HG02870 (cell line): ENCODE measurements around the gene ATP6AP1.
A peak's percentile ranks its signal among the peaks of the same experiment; 100 is the strongest.
"Not testable (repeated sequence)": the region's sequence is repeated elsewhere in the genome, so short reads cannot be mapped to it uniquely, and the experiment has no call there.

ENCODE experiments used
- ATAC-seq: cut with Tn5 transposase; IDR thresholded peaks from one replicate; pipeline ENCODE4 v1.9.1; 2021; ENCODE audit warnings: mild to moderate bottlenecking, moderate library complexity; ENCODE audit not compliant: unreplicated experiment

ATP6AP1 gene

GRCh38 chrX:154398668-154399526, 29.6 kb upstream of the ATP6AP1 start:
- no peak for ATAC-seq

- ATAC-seq = no peak
Measured at GRCh38 chrX:154399527-154400368, 28.7 kb upstream of the ATP6AP1 start.

GRCh38 chrX:154400369-154400817, 28.1 kb upstream of the ATP6AP1 start:
- not testable (repeated sequence) for ATAC-seq

- ATAC-seq = no peak
Measured at GRCh38 chrX:154401045-154401799, 27.3 kb upstream of the ATP6AP1 start.

- no peak for ATAC-seq
Measured at GRCh38 chrX:154401918-154402621, 26.4 kb upstream of the ATP6AP1 start.

- ATAC-seq = no peak
Measured at GRCh38 chrX:154402622-154403127, 25.8 kb upstream of the ATP6AP1 start.

GRCh38 chrX:154403192-154403591, 25.3 kb upstream of the ATP6AP1 start:
- no peak for ATAC-seq

GRCh38 chrX:154403858-154404257, 24.6 kb upstream of the ATP6AP1 start:
- no peak for ATAC-seq

- ATAC-seq = no peak
Measured at GRCh38 chrX:154404625-154405192, 23.8 kb upstream of the ATP6AP1 start.

GRCh38 chrX:154408659-154409221, 19.7 kb upstream of the ATP6AP1 start:
- no peak for ATAC-seq

- no peak for ATAC-seq
Measured at GRCh38 chrX:154409222-154409871, 19.1 kb upstream of the ATP6AP1 start, which contains the start of gene DNASE1L1. Gene DNASE1L1, minus strand, starts transcription at chrX:154409254. Its CDS starts 3,686 bp downstream, at chrX:154405568.

- peak; percentile 54 for ATAC-seq
Measured at GRCh38 chrX:154411981-154412340, 16.5 kb upstream of the ATP6AP1 start.

- ATAC-seq = no peak
Measured at GRCh38 chrX:154412468-154412867, 16.0 kb upstream of the ATP6AP1 start.

GRCh38 chrX:154413142-154413541, 15.3 kb upstream of the ATP6AP1 start:
- ATAC-seq = no peak

- ATAC-seq = no peak
Measured at GRCh38 chrX:154417157-154417556, 11.3 kb upstream of the ATP6AP1 start.

- ATAC-seq = no peak
Measured at GRCh38 chrX:154419189-154419588, 9.3 kb upstream of the ATP6AP1 start.

GRCh38 chrX:154419688-154420401, 8.6 kb upstream of the ATP6AP1 start:
- ATAC-seq = no peak

GRCh38 chrX:154420402-154420756, 8.1 kb upstream of the ATP6AP1 start:
- no peak for ATAC-seq
